ENCODE data around the gene TMEM131.

GRCh38 chr2:97727296-97727695 lies 268.5 kb downstream of the TMEM131 start:
- no peak for TF ChIP-seq CTCF (IDR thresholded peaks at IDR 0.05)
- TF ChIP-seq POLR2A (IDR thresholded peaks at IDR 0.05), result no peak

Measured in lower leg skin (tissue), 3 donors.